Activated T-cell treated with anti-CD3 and anti-CD28 coated beads for 24 hours (primary cell): ENCODE measurements around the gene FBH1.
"Not testable (repeated sequence)": the region's sequence is repeated elsewhere in the genome, so short reads cannot be mapped to it uniquely, and the experiment has no call there.

Source experiments
- DNase-seq: peaks from one replicate; pipeline ENCODE4 v3.0.0-alpha.2; 2020; ENCODE audit warnings: low read depth

FBH1 gene

GRCh38 chr10:5959581-5960069, 69.6 kb downstream of the FBH1 start:
- no peak for DNase-seq

- no peak for DNase-seq
Measured at GRCh38 chr10:5960070-5960972, 70.3 kb downstream of the FBH1 start.

- not testable (repeated sequence) for DNase-seq
Measured at GRCh38 chr10:5960973-5961275, 70.9 kb downstream of the FBH1 start.

GRCh38 chr10:5961405-5962100, 71.5 kb downstream of the FBH1 start:
- no peak for DNase-seq

GRCh38 chr10:5962358-5962940, 72.4 kb downstream of the FBH1 start:
- DNase-seq = not testable (repeated sequence)

GRCh38 chr10:5963071-5963470, 73.0 kb downstream of the FBH1 start:
- no peak for DNase-seq

- no peak for DNase-seq
Measured at GRCh38 chr10:5963591-5963990, 73.5 kb downstream of the FBH1 start.

GRCh38 chr10:5964736-5965135, 74.7 kb downstream of the FBH1 start:
- DNase-seq = no peak

- DNase-seq = no peak
Measured at GRCh38 chr10:5965266-5965665, 75.2 kb downstream of the FBH1 start.

- no peak for DNase-seq
Measured at GRCh38 chr10:5968037-5968680, 78.1 kb downstream of the FBH1 start.

- no peak for DNase-seq
Measured at GRCh38 chr10:5968681-5969453, 78.8 kb downstream of the FBH1 start.

- DNase-seq = no peak
Measured at GRCh38 chr10:5970066-5970465, 80.0 kb downstream of the FBH1 start.

GRCh38 chr10:5970527-5970926, 80.5 kb downstream of the FBH1 start:
- DNase-seq = no peak

- DNase-seq = peak; percentile 13
Measured at GRCh38 chr10:5971315-5971832, 81.3 kb downstream of the FBH1 start.

- DNase-seq = no peak
Measured at GRCh38 chr10:5971886-5972285, 81.8 kb downstream of the FBH1 start.

- DNase-seq = no peak
Measured at GRCh38 chr10:5973069-5973468, 83.0 kb downstream of the FBH1 start.

- peak; percentile 61 for DNase-seq
Measured at GRCh38 chr10:5975641-5976473, 85.8 kb downstream of the FBH1 start.

- peak; percentile 35 for DNase-seq
Measured at GRCh38 chr10:5976512-5977470, 86.7 kb downstream of the FBH1 start.
